ENCODE data around the gene TRERF1. TPM values are rescaled to one million over a fixed set of nuclear protein-coding genes. Genes with fewer than 3 reads are reported as not detected.

TRERF1 gene
- total and polyA plus RNA-seq, 2 experiments from 2014 or later = 11.2 to 20.6 TPM

GRCh38 chr6:42230345-42231321, 221.1 kb downstream of the TRERF1 start:
- Histone ChIP-seq H3K79me2 (replicated peaks; ENCODE audit: insufficient read depth) (no peaks in the 10 kb centered on the region), H4K20me1 (replicated peaks; ENCODE audit: insufficient read depth) (no peaks in the 10 kb centered on the region), H3K27me3 (ENCODE audit: insufficient read depth) (no peaks in the 10 kb centered on the region), H3K4me3 (no peak overlapping the region), H3K9me2 (ENCODE audit: insufficient read depth) (no peaks in the 10 kb centered on the region), H3K4me1 (ENCODE audit: insufficient read depth) (no peaks in the 10 kb centered on the region), H2AFZ (no peak overlapping the region), H3K36me3 (ENCODE audit: insufficient read depth) (peaks cover 6% of the 10 kb centered on the region; the same call in 1 of the 2 replicates), H3K4me2 (no peak overlapping the region), H3K27ac (ENCODE audit: low read depth) (no peak overlapping the region), H3F3A (replicated peaks; ENCODE audit: low read depth) (peaks cover 10% of the 10 kb centered on the region; the same call in 1 of the 2 replicates)
- ATAC-seq (peak; percentile 72), DNase-seq (ENCODE audit: low spot score) (peak; percentile 57)
- Mint-ChIP-seq H3K9me3 (no peaks in the 10 kb centered on the region), H3K27ac (no peak overlapping the region; the same call in 1 of the 2 replicates), H3K4me1 (no peaks in the 10 kb centered on the region; the same call in 2 of the 3 replicates), H3K36me3 (ENCODE audit: low read depth) (peaks cover 57% of the 10 kb centered on the region), H3K4me3 (no peak overlapping the region; the same call in 2 of the 3 replicates), H3K27me3 (ENCODE audit: insufficient read depth, low read depth, poor library complexity) (peaks cover 2% of the 10 kb centered on the region)
- TF ChIP-seq ZNF462 (CRISPR knock-in tag; IDR thresholded peaks at IDR 0.05) (no peak), CTCF (conservative IDR thresholded peaks at IDR 0.05; ENCODE audit: low read depth in 2 of 2) (peak; percentile 55 to 61)

Data from GM23338 (cell line).